Left colon (tissue), 2 donors: ENCODE results near the gene MYH7. TPM values are rescaled to one million over a fixed set of nuclear protein-coding genes. Genes with fewer than 3 reads are reported as not detected.
"Not testable (repeated sequence)": the region's sequence is repeated elsewhere in the genome, so short reads cannot be mapped to it uniquely, and the experiment has no call there.

Experiments used
- ATAC-seq: fragments of 200-7000 bp; cut with Tn5 transposase; one replicate; pipeline ENCODE4 v1.9.1; 2020; ENCODE audit warnings: mild to moderate bottlenecking, moderate library complexity
- DNase-seq, 2 donors: peaks; one replicate each; pipeline ENCODE4 v3.0.0-alpha.2; 2020
- intact Hi-C, 2 donors: fragments of 100-400 bp; cut with DNase I in 1 of 2; cut with micrococcal nuclease in 1 of 2; formaldehyde crosslinking; loops; one replicate each; pipeline versions ENCODE4 v1.11.2 to v1.14.0; 2022; cut with DNase I, micrococcal nuclease
- total RNA-seq, 2 donors: library from RNA; stranded (reverse); fragmentation: NEBNext Ultra II Directional; extraction: Animal tissue kit (Norgen Biotek cat#: 25700); gene quantifications; one replicate each; pipeline ENCODE4 v1.2.1, GENCODE V29; 2021
- donor health status: DM: no; HTN: no; CAD: no.
- donor health status: DM: yes; HTN: yes; CAD: no.

MYH7 gene
- total RNA-seq, 2 donors from 2014 or later = not detected

DNA sequence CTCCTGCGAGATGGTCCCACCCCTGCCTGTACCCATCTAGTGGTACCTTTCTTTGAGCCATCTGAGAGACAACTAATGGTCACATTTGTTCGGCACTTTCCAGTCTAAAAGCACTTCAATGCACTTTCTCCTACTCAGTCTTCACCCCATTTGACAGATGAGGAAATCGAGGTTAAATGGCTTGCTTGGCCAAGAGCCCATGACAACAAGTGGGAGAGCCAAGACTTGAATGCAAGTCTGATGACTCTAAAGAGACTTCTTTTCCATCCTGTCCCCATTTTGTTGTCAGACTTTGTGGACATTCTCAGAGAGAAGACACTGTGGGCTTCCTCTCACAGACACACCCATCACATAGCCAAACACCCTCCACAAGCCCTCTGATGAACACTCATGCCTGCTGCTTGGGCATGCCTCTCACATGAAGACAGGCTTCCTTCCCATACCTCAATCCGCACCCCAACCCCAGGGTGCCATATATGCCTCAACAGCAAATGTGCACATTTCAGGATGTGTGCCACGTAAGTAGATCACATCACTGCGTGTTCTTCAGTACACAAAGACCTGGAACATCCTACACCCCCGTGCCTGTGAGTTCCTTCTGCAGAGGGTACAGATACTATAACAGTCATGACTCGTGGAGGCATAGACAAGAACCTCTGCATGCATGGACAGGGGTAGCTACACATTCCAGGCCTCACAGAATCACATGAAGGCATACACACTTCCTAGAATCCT, 805 bp downstream of the MYH7 start:
- no peak for ATAC-seq
- intact Hi-C loops = no loop called here
- DNase-seq = no peak

DNA sequence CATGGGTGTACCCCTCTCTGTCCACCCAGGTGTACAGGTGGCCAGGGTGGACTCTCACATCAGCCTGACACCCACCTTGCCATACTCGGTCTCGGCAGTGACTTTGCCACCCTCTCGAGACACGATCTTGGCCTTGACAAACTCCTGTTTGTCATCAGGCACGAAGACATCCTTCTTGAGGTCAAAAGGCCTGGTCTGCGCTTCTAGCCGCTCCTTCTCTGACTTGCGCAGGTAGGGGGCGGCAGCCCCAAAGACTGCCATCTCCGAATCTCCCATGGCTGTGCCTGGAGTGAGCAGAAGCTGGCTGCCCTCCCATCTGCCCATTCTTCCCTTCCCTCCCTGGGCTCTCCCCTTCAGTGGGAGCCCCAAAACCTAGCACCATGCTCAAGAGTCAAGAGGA, 2.0 kb downstream of the MYH7 start:
- intact Hi-C loops = no loop called here
- no peak for DNase-seq

DNA sequence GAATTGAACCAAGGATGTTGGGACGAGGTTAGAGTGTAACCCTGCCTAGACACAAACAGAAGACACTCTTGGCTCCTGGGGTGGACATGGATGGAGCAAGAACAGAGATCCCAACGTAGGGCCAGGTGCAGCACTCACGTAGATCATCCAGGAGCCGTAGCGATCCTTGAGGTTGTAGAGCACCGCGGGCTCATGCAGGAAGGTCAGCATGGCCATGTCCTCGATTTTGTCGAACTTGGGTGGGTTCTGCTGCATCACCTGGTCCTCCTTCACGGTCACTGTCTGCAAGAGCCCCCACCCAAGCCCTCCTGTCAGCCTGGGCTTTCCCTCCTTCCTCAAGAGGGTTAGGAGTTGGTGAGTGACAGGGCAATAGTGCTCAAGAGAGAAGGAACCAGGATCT, 2.5 kb downstream of the MYH7 start:
- DNase-seq = no peak
- intact Hi-C loops = no loop called here
- no peak for ATAC-seq

More for the DNA sequence above, 2.0 kb downstream of the MYH7 start:
- no peak for ATAC-seq

DNA sequence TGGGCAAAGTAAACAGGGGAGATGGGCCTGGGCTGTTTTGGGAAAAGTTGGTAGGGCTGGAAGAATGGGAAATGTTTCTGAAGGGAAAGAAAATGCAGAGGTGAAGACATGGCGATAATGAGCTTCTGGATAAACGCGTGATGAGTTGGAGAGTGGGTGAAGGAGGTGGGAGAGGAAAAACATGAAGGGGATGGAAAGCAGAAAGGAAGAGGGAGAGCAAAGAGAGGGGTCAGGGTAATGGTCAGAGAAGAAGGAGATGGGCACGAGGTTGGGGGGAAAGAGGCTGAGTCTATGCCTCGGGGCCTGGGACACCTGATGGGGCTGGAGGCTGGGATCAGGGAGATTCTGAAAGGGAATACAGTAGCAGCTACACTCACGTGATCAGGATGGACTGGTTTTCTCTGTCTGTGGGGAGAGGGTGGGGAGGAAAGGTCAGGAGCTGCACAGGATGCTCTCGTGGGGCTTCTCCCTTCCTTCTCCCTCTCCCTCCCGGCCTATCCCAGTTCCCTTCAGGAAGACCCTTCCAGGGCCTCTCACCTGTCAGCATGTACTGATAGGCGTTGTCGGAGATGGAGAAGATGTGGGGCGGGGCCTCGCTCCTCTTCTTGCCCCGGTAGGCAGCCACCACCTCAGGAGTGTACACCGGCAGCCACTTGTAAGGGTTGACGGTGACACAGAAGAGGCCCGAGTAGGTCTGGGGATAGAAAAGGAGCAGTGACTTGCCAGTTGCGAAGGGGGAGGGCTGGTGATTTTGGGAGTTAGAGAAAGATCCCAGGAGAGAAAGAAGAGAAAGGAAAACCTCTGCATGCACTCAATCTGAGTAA, 3.1 kb downstream of the MYH7 start:
- DNase-seq = no peak
- ATAC-seq = no peak
- intact Hi-C loops = no loop called here

GRCh38 chr14:23431486-23431885, 4.0 kb downstream of the MYH7 start:
- DNase-seq (no peak), ATAC-seq (no peak)

DNA sequence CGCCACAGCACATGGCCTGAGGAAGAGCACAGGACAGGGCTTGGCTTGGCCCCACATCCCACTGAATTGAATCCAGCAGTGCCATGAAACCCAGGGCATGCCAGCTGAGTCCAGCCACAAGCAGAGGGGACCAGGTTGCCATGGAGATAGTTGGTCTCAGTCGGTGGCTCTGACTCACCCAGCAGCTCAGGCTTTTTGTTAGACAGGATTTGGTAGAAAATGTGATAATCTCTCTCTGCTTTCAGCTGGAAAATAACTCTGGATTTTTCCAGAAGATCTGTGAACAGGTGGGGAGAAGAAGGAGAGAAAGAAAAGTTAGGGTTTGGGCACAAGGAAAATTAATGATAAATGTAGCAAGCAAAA, 4.8 kb downstream of the MYH7 start:
- DNase-seq (no peak), ATAC-seq (no peak)
- intact Hi-C loops = no loop called here

More at GRCh38 chr14:23431486-23431885, 4.0 kb downstream of the MYH7 start:
- intact Hi-C loops = no loop called here

- no peak for ATAC-seq
- intact Hi-C loops = no loop called here
- DNase-seq = no peak
Measured at GRCh38 chr14:23430016-23430722, 5.3 kb downstream of the MYH7 start.

DNA sequence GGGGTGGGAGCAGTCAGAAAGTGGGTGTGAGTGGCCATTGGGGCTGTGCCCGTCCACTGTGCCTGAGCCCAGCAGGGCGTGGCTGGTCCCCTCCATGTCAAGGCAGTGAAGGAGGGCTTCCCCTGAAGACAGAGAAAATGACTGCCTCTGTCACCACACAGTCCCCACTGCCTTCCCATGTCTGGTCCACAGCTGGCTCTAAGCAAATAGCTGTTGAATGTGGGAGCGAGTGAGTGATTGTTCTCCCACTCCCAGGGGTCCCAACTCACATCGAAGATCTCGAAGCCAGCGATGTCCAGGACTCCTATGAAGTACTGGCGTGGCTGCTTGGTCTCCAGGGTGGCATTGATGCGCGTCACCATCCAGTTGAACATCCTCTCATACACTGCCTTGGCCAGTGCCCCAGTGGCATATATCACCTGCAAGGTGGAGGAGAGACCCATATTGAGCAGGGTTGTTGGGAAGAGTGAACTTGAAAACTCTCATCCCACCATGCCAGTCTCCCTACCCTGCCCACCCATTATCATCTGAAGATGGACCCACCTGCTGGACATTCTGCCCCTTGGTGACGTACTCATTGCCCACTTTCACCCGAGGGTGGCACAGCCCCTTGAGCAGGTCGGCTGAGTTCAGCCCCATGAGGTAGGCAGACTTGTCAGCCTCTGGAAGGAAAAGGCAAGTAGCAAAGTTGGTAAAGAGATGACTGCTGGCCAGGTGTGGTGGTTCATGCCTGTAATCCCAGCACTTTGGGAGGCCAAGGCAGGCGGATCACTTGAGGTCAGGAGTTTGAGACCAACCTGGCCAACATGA, 6.6 kb downstream of the MYH7 start:
- intact Hi-C loops = no loop called here
- ATAC-seq = no peak
- DNase-seq = no peak

- DNase-seq, intact Hi-C loops, ATAC-seq: not testable (repeated sequence)
Measured at GRCh38 chr14:23425798-23426197, 9.7 kb downstream of the MYH7 start.

DNA sequence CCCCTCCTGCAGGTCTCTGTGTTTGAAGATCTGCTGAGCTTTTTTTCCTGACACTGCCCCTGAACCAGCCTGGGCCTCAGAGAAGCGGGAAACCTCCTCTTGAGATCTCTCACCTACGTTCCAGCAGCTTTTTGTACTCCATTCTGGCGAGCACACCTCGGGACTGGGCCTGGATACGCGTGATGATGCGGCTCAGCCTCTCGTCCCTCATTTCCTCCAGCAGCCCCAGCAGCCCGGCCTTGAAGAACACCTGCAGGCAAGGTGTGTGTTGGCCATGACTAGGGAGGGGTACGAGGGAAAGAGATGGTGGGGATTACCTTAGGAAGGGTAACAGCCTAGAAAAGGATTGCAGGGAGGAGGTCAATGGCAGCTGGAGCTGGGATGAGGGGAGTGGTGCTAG, 10.3 kb downstream of the MYH7 start:
- DNase-seq (no peak), ATAC-seq (no peak)
- intact Hi-C loops = no loop called here

DNA sequence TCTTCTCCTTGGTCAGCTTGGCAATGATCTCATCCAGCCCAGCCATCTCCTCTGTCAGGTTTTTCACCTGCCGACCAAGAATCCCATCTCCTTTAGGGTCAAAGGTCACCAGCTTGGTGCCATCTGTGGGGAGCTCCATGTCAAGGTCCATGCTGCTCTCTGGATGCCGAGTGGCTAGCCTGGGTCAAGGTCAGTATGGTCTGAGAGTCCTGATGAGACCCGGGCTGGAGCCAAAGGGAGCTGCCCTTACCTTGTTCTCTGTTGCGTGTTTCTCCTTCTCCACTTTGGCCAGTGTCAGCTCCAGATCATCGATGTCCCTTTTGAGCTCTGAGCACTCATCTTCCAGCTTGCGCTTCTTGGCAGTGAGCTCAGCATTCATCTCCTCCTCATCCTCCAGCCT, 11.8 kb downstream of the MYH7 start:
- DNase-seq (no peak), ATAC-seq (no peak)
- intact Hi-C loops = no loop called here

DNA sequence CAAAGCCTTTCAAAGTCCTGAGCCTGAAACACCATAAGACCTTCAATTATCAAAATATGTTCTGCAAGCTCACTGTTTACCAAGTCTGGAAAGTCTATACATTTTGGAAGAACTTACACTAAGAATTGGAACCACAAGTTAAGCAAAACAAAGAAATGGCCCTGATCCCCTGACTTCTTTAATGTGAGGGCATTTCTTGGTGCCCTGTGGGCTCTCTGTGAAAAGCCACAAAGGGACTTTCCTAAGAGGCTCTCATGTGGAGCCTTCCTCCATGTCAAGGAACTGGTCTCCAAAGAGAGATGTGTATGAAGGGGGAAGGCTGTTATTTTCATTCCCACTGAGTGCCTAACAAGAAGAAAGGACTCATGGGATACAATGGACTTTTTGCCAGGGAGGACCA, 13.9 kb downstream of the MYH7 start:
- intact Hi-C loops = no loop called here
- no peak for ATAC-seq
- no peak for DNase-seq

DNA sequence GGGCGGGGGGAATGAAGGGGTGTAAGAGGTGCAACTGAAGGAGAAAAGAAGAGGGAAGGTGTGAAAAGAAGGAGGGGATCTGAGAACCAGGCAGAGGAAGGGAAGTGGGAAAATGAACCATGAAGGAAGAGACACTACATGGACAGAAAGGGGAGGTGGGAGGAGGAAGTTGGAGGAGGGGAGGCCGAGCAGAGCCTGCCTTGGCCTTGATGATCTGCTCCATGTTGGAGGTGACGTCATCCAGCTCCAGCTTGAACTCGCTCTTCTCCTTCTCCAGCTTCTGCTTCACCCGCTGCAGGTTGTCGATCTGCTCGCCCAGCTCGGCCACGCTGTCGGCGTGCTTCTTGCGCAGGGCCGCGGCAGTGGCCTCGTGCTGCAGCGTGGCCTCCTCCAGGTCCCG, 15.8 kb downstream of the MYH7 start:
- intact Hi-C loops, DNase-seq, ATAC-seq: not testable (repeated sequence)

DNA sequence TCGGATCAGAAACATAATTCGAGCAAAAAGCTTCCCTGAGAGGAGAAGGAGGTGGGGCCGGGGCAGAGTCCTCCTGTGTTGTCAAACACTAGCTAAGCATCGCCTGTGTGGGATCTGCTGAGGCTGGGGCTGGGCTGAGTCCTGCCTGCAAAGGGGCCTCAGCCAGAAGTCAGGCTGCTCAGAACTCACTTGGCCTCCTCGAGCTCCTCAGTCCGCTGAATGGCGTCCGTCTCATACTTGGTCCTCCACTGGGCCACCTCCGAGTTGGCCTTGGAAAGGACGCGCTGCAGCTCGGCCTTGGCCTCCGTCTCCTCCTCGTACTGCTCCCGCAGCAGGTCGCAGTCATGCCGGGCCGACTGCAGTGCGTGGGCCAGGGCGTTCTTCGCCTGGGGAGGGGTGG, 17.4 kb downstream of the MYH7 start:
- no peak for ATAC-seq
- DNase-seq = no peak
- intact Hi-C loops = no loop called here

DNA sequence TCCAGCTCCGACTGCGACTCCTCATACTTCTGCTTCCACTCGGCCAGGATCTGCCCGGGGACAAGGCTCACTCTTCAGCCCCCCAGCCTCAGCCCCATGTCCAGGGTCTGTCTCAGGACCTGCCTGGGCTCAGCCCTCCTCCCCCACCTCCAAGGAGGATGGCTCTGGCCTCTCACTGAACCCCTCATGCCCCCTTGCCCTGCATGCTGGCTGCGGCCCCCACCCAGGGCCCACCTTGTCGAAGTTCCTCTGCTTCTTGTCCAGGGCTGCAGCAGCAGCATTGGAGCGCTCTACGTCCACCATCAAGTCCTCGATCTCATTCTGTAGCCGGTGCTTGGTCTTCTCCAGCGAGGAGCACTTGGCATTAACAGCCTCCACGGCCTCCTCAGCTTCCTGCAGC, 18.2 kb downstream of the MYH7 start:
- intact Hi-C loops, DNase-seq, ATAC-seq: not testable (repeated sequence)

DNA sequence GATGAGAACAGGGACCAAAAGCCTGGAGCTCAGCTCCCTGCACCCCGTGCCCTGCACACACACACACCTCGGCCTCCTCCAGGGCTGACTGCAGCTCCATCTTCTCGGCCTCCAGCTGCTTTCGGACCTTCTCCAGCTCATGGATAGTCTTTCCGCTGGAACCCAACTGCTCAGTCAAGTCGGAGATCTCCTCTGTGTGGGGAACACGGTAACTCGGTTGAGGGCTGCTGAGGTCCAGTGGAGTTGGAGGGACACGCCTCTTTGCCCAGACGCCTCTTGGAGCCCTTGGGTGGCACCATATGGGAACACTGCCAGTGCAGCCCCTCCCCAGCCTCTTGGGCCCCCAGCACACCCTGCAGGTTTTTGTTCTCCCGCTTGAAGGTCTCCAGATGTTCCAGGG, 18.7 kb downstream of the MYH7 start:
- intact Hi-C loops = no loop called here
- no peak for ATAC-seq

GRCh38 chr14:23415821-23416778, 19.4 kb downstream of the MYH7 start:
- intact Hi-C loops = no loop called here
- DNase-seq (no peak), ATAC-seq (no peak)

More for the DNA sequence above, 18.7 kb downstream of the MYH7 start:
- DNase-seq = no peak
